Trophoblast cell (in vitro differentiated cells and primary cell): Measurements from ENCODE around the gene DEFB131B.
"Not testable (repeated sequence)": the region's sequence is repeated elsewhere in the genome, so short reads cannot be mapped to it uniquely, and the experiment has no call there.

ENCODE experiments used
- DNase-seq, 2 donors: peaks; one replicate each; pipeline ENCODE4 v3.0.0-alpha.2; 2016
- H2AFZ ChIP-seq: 2 replicates; pipeline ENCODE4 v1.6.1; 2013; ENCODE audit warnings: low read length, moderate library complexity, mild to moderate bottlenecking; ENCODE audit not compliant: insufficient read depth, poor library complexity
- H2AK5ac ChIP-seq: 2 replicates; pipeline ENCODE4 v1.6.1; 2013; ENCODE audit warnings: mild to moderate bottlenecking, low read length
- H2BK120ac ChIP-seq: 2 replicates; pipeline ENCODE4 v1.6.1; 2013; ENCODE audit warnings: low read length, mild to moderate bottlenecking, moderate library complexity; ENCODE audit not compliant: insufficient read depth, poor library complexity
- H2BK12ac ChIP-seq: 2 replicates; pipeline ENCODE4 v1.6.1; 2013; ENCODE audit warnings: mild to moderate bottlenecking, low read length, moderate library complexity
- H2BK5ac ChIP-seq: 2 replicates; pipeline ENCODE4 v1.6.1; 2013; ENCODE audit warnings: low read length, low read depth, moderate library complexity, mild to moderate bottlenecking; ENCODE audit not compliant: poor library complexity
- H3K14ac ChIP-seq: 2 replicates; pipeline ENCODE4 v1.6.1; 2013; ENCODE audit warnings: mild to moderate bottlenecking, low read length
- H3K18ac ChIP-seq: 2 replicates; pipeline ENCODE4 v1.6.1; 2013; ENCODE audit warnings: mild to moderate bottlenecking, low read length
- H3K23ac ChIP-seq: 2 replicates; pipeline ENCODE4 v1.6.1; 2013; ENCODE audit warnings: low read length
- H3K27ac ChIP-seq: 2 replicates; pipeline ENCODE4 v1.5.1; 2013; ENCODE audit warnings: low read depth, mild to moderate bottlenecking, inconsistent platforms, low read length, moderate library complexity
- H3K27me3 ChIP-seq: 2 replicates; pipeline ENCODE4 v1.6.1; 2013; ENCODE audit warnings: inconsistent platforms, mild to moderate bottlenecking, low read length, moderate library complexity; ENCODE audit not compliant: insufficient read depth
- H3K36me3 ChIP-seq, 2 experiments: 1 replicate in 1 of 2; 2 replicates in 1 of 2; pipeline ENCODE4 v1.6.1; 2013; ENCODE audit warnings: low read length in 2 of 2, mild to moderate bottlenecking in 2 of 2, moderate library complexity in 1 of 2; ENCODE audit not compliant: insufficient read depth in 2 of 2, control insufficient read depth in 1 of 2
- H3K4ac ChIP-seq: 2 replicates; pipeline ENCODE4 v1.6.1; 2013; ENCODE audit warnings: low read depth, mild to moderate bottlenecking, low read length, moderate library complexity
- H3K4me1 ChIP-seq, 2 experiments: 1 replicate in 1 of 2; 2 replicates in 1 of 2; pipeline ENCODE4 v1.6.1; 2013; ENCODE audit warnings: low read length in 2 of 2, mild to moderate bottlenecking in 2 of 2, moderate library complexity in 1 of 2; ENCODE audit not compliant: insufficient read depth in 2 of 2, control insufficient read depth in 1 of 2
- H3K4me2 ChIP-seq: 2 replicates; pipeline ENCODE4 v1.6.1; 2013; ENCODE audit warnings: inconsistent platforms, mild to moderate bottlenecking, low read length, moderate library complexity
- H3K4me3 ChIP-seq: 2 replicates; pipeline ENCODE4 v1.5.1; 2013; ENCODE audit warnings: mild to moderate bottlenecking, low read depth, low read length, inconsistent platforms
- H3K79me1 ChIP-seq: one replicate; pipeline ENCODE4 v1.6.1; 2013; ENCODE audit warnings: low read length
- H3K79me2 ChIP-seq: 2 replicates; pipeline ENCODE4 v1.6.1; 2013; ENCODE audit warnings: low read length, mild to moderate bottlenecking; ENCODE audit not compliant: control insufficient read depth, insufficient read depth, poor library complexity
- H3K9ac ChIP-seq: 2 replicates; pipeline ENCODE4 v1.6.1; 2013; ENCODE audit warnings: mild to moderate bottlenecking, low read length
- H3K9me3 ChIP-seq: 2 replicates; pipeline ENCODE4 v1.6.1; 2013; ENCODE audit warnings: low read depth, mild to moderate bottlenecking, control low read depth, inconsistent platforms, low read length; ENCODE audit not compliant: insufficient read depth
- H4K12ac ChIP-seq: 2 replicates; pipeline ENCODE4 v1.6.1; 2013; ENCODE audit warnings: low read depth, mild to moderate bottlenecking, low read length, moderate library complexity
- H4K8ac ChIP-seq: 2 replicates; pipeline ENCODE4 v1.6.1; 2013; ENCODE audit warnings: low read depth, mild to moderate bottlenecking, low read length, moderate library complexity
- H4K91ac ChIP-seq: one replicate; pipeline ENCODE4 v1.6.1; 2013; ENCODE audit warnings: low read depth, mild to moderate bottlenecking, low read length, moderate library complexity
- WGBS: extraction: QIAGEN DNeasy Blood & Tissue Kit; methylation state at CpG from one replicate; pipeline ENCODE4 v1.1.7; 2013; ENCODE audit warnings: missing lambda C conversion rate; ENCODE audit not compliant: insufficient read length, insufficient coverage; ENCODE audit errors: extremely low coverage; 5-methylcytosine and 5-hydroxymethylcytosine counted together

DEFB131B gene

GRCh38 chr11:71842720-71843119 lies 35.5 kb upstream of the DEFB131B start:
- not testable (repeated sequence) for H4K12ac ChIP-seq, H4K91ac ChIP-seq
- no CpG with 5 or more reads among the region's 6 CpGs for WGBS

GRCh38 chr11:71843355-71843754 lies 34.9 kb upstream of the DEFB131B start:
- H2BK5ac ChIP-seq, H4K8ac ChIP-seq, H3K4me3 ChIP-seq, H2BK12ac ChIP-seq, H3K18ac ChIP-seq, H3K79me1 ChIP-seq, H3K14ac ChIP-seq, H4K91ac ChIP-seq, H3K4me1 ChIP-seq, H3K23ac ChIP-seq, H3K27me3 ChIP-seq, H2AK5ac ChIP-seq, H3K9me3 ChIP-seq, H2AFZ ChIP-seq, H2BK120ac ChIP-seq, H3K79me2 ChIP-seq, H3K4ac ChIP-seq, H3K4me2 ChIP-seq, H3K36me3 ChIP-seq, H3K27ac ChIP-seq, DNase-seq, H4K12ac ChIP-seq, H3K9ac ChIP-seq: not testable (repeated sequence)
- no CpG with 5 or more reads among the region's 4 CpGs for WGBS

More at GRCh38 chr11:71842720-71843119, 35.5 kb upstream of the DEFB131B start:
- H3K27me3 ChIP-seq, H3K18ac ChIP-seq, H3K23ac ChIP-seq, H2BK12ac ChIP-seq, H3K79me2 ChIP-seq, H2BK5ac ChIP-seq, H3K36me3 ChIP-seq, H2AFZ ChIP-seq, H3K4me1 ChIP-seq, H2BK120ac ChIP-seq, H4K8ac ChIP-seq, H3K4ac ChIP-seq, H3K9ac ChIP-seq, H2AK5ac ChIP-seq, H3K4me2 ChIP-seq, H3K27ac ChIP-seq, H3K9me3 ChIP-seq, H3K14ac ChIP-seq, H3K79me1 ChIP-seq, H3K4me3 ChIP-seq: not testable (repeated sequence)
- DNase-seq: peak in 1 of 2 donors; percentile 0

GRCh38 chr11:71843858-71844257 lies 34.4 kb upstream of the DEFB131B start:
- Histone ChIP-seq H3K36me3 (no peaks in the 10 kb centered on the region), H3K4me1 (no peaks in the 10 kb centered on the region), H3K18ac (no peak overlapping the region), H4K12ac (no peak overlapping the region), H2BK12ac (no peak overlapping the region), H2AFZ (no peak overlapping the region), H3K79me2 (no peaks in the 10 kb centered on the region), H3K79me1 (no peaks in the 10 kb centered on the region), H2BK120ac (no peak overlapping the region), H2BK5ac (no peak overlapping the region), H4K8ac (no peak overlapping the region), H3K23ac (no peak overlapping the region), H3K4me2 (no peak overlapping the region), H3K27me3 (no peaks in the 10 kb centered on the region), H4K91ac (no peak overlapping the region), H2AK5ac (no peak overlapping the region), H3K4ac (no peak overlapping the region), H3K9me3 (no peaks in the 10 kb centered on the region), H3K27ac (no peak overlapping the region), H3K4me3 (no peak overlapping the region), H3K14ac (no peak overlapping the region), H3K9ac (no peak overlapping the region)
- no peak for DNase-seq
- no CpG with 5 or more reads among the region's 15 CpGs for WGBS

- not testable (repeated sequence) for H4K91ac ChIP-seq, DNase-seq, H2BK12ac ChIP-seq, H3K9ac ChIP-seq, H3K18ac ChIP-seq, H3K36me3 ChIP-seq, H3K14ac ChIP-seq, H2BK120ac ChIP-seq, H3K9me3 ChIP-seq, H3K79me2 ChIP-seq, H3K79me1 ChIP-seq, H3K27me3 ChIP-seq, H3K27ac ChIP-seq, H2AFZ ChIP-seq, H2AK5ac ChIP-seq, H3K23ac ChIP-seq, H4K12ac ChIP-seq, H3K4me1 ChIP-seq, H4K8ac ChIP-seq, H3K4me3 ChIP-seq, H3K4ac ChIP-seq, H2BK5ac ChIP-seq, H3K4me2 ChIP-seq
- no CpG with 5 or more reads among the region's 2 CpGs for WGBS
Observed at GRCh38 chr11:71853895-71854294, 24.4 kb upstream of the DEFB131B start.
